A549 (cell line): ENCODE data around the gene GOLPH3. TPM values are rescaled to one million over a fixed set of nuclear protein-coding genes. Genes with fewer than 3 reads are reported as not detected.

Experiments
- ATAC-seq, 2 experiments: fragments of 200-7000 bp in 1 of 2; fragments of >200 bp in 1 of 2; cut with Nextera tagmentation in 1 of 2; cut with Tn5 transposase in 1 of 2; 3 replicates each; pipeline versions ENCODE4 v1.8.0 to v1.9.1; 2018 to 2020; ENCODE audit warnings: mild to moderate bottlenecking in 1 of 2, moderate library complexity in 1 of 2
- CTCF ChIA-PET: fragments of 300-600 bp; sonication (Branson Sonifier 250); formaldehyde crosslinking; extraction: SDS; loops from one replicate; lab custom pipeline; 2021; ENCODE audit warnings: antibody characterized with exemption, inconsistent platforms; lab: Yijun Ruan, JAX
- POLR2A ChIA-PET: fragments of 350-600 bp; formaldehyde crosslinking; extraction: SDS; loops from one replicate; lab custom pipeline; 2021; ENCODE audit warnings: antibody characterized with exemption, inconsistent platforms; lab: Yijun Ruan, JAX
- DNase-seq, 2 experiments: peaks; one replicate each; pipeline versions ENCODE4 v3.0.0 to v3.0.0-alpha.2; 2011 to 2016; ENCODE audit warnings: low read depth in 1 of 2, low spot score in 1 of 2
- FAIRE-seq: peaks from 2 replicates; lab custom pipeline; 2011; peaks lifted over from hg19 to GRCh38; lab: Jason Lieb, UNC
- H3K27ac ChIP-seq, 2 experiments: fragments of >200 bp; sonication (Bioruptor Twin); formaldehyde crosslinking; 3 replicates each; pipeline ENCODE4 v1.5.1; 2016 to 2017
- H3K4me1 ChIP-seq: fragments of >200 bp; sonication (Bioruptor Twin); formaldehyde crosslinking; 3 replicates; pipeline ENCODE4 v1.6.1; 2016
- H3K4me2 ChIP-seq: fragments of >200 bp; sonication (Bioruptor Twin); formaldehyde crosslinking; 3 replicates; pipeline ENCODE4 v1.6.1; 2016
- H3K4me3 ChIP-seq: fragments of >200 bp; sonication (Bioruptor Twin); formaldehyde crosslinking; 3 replicates; pipeline ENCODE4 v1.5.1; 2016
- H3K9me3 ChIP-seq: fragments of >200 bp; sonication (Bioruptor Twin); formaldehyde crosslinking; 3 replicates; pipeline ENCODE4 v1.6.1; 2016
- BHLHE40 ChIP-seq: IDR thresholded peaks from 2 replicates; pipeline ENCODE4 v1.6.1; 2012; ENCODE audit warnings: low read depth, low read length, inconsistent platforms
- CBX2 ChIP-seq: fragments of 200-600 bp; sonication (generic); IDR thresholded peaks from 2 replicates; pipeline ENCODE4 v1.6.1; 2016; ENCODE audit warnings: low read depth, mild to moderate bottlenecking, borderline replicate concordance
- CBX8 ChIP-seq: fragments of 200-600 bp; sonication (generic); IDR thresholded peaks from 2 replicates; pipeline ENCODE4 v1.6.1; 2016
- CEBPB ChIP-seq, 2 experiments: fragments of >200 bp in 1 of 2; sonication (Bioruptor Twin) in 1 of 2; formaldehyde crosslinking in 1 of 2; IDR thresholded peaks; 2 replicates each; pipeline ENCODE4 v1.6.1; 2012 to 2016
- EHMT2 ChIP-seq: fragments of 200-600 bp; sonication (generic); IDR thresholded peaks from 2 replicates; pipeline ENCODE4 v1.6.1; 2016; ENCODE audit warnings: antibody characterized with exemption, low read depth, mild to moderate bottlenecking, moderate library complexity
- EP300 ChIP-seq, 2 experiments: fragments of >200 bp; sonication (Bioruptor Twin); formaldehyde crosslinking; IDR thresholded peaks; 2 replicates in 1 of 2; 3 replicates in 1 of 2; pipeline ENCODE4 v1.6.1; 2016 to 2017
- ESRRA ChIP-seq: fragments of 150-350 bp; IDR thresholded peaks from 2 replicates; pipeline ENCODE4 v1.6.1; 2014; ENCODE audit warnings: mild to moderate bottlenecking, low read length, borderline replicate concordance
- FOXS1 ChIP-seq: fragments of 250-450 bp; sonication (Bioruptor Pico); IDR thresholded peaks from 2 replicates; pipeline ENCODE4 v1.5.0; 2020; ENCODE audit warnings: mild to moderate bottlenecking, moderate library complexity
- HOXB13 ChIP-seq: fragments of 250-450 bp; sonication (Bioruptor Pico); IDR thresholded peaks from 2 replicates; pipeline ENCODE4 v1.5.0; 2020; ENCODE audit warnings: low read depth, mild to moderate bottlenecking, moderate library complexity
- HOXB5 ChIP-seq: fragments of 250-450 bp; sonication (Bioruptor Pico); IDR thresholded peaks from 2 replicates; pipeline ENCODE4 v1.5.0; 2020; ENCODE audit warnings: mild to moderate bottlenecking, moderate library complexity
- JUN ChIP-seq, 2 experiments: fragments of >200 bp; sonication (Bioruptor Twin); formaldehyde crosslinking; IDR thresholded peaks; 2 replicates in 1 of 2; 3 replicates in 1 of 2; pipeline ENCODE4 v1.6.1; 2016 to 2017
- KDM1A ChIP-seq: fragments of 200-600 bp; sonication (generic); IDR thresholded peaks from 2 replicates; pipeline ENCODE4 v1.6.1; 2016; ENCODE audit warnings: low read depth, mild to moderate bottlenecking
- MYC ChIP-seq: IDR thresholded peaks from 2 replicates; pipeline ENCODE4 v1.6.1; 2012; ENCODE audit warnings: mild to moderate bottlenecking, inconsistent platforms, low read length, improper control_type of control experiment, borderline replicate concordance
- NR3C1 ChIP-seq: fragments of >200 bp; sonication (Bioruptor Twin); formaldehyde crosslinking; IDR thresholded peaks from 3 replicates; pipeline ENCODE4 v1.6.1; 2017
- PHF8 ChIP-seq: fragments of 200-600 bp; sonication (generic); IDR thresholded peaks from 2 replicates; pipeline ENCODE4 v1.6.1; 2016; ENCODE audit warnings: low read depth, mild to moderate bottlenecking, antibody characterized with exemption, moderate library complexity, borderline replicate concordance
- POLR2A ChIP-seq: IDR thresholded peaks from 2 replicates; pipeline ENCODE4 v1.6.1; 2012; ENCODE audit warnings: mild to moderate bottlenecking, low read length
- POLR2AphosphoS2 ChIP-seq: conservative IDR thresholded peaks from 2 replicates; pipeline ENCODE4 v1.6.1; 2012; ENCODE audit warnings: low read length, improper control_type of control experiment, inconsistent platforms
- RFX5 ChIP-seq: fragments of 450-650 bp; IDR thresholded peaks from 2 replicates; pipeline ENCODE4 v1.7.1; 2014; ENCODE audit warnings: antibody characterized with exemption, mild to moderate bottlenecking, moderate library complexity
- RNF2 ChIP-seq: fragments of 200-600 bp; sonication (generic); IDR thresholded peaks from 2 replicates; pipeline ENCODE4 v1.6.1; 2016; ENCODE audit warnings: low read depth, mild to moderate bottlenecking, antibody characterized with exemption, moderate library complexity, borderline replicate concordance
- SMC3 ChIP-seq: fragments of >200 bp; sonication (Bioruptor Twin); formaldehyde crosslinking; IDR thresholded peaks from 3 replicates; pipeline ENCODE4 v1.6.1; 2018; ENCODE audit warnings: inconsistent platforms
- TFCP2L1 ChIP-seq: fragments of 250-450 bp; sonication (Bioruptor Pico); IDR thresholded peaks from 2 replicates; pipeline ENCODE4 v1.5.0; 2021; ENCODE audit warnings: mild to moderate bottlenecking
- ZC3H11A ChIP-seq: fragments of 450-650 bp; IDR thresholded peaks from 2 replicates; pipeline ENCODE4 v1.6.1; 2014; ENCODE audit warnings: antibody characterized with exemption, mild to moderate bottlenecking
- WGBS: methylation state at CpG from one replicate; pipeline ENCODE4 v1.1.6; 2017; ENCODE audit errors: missing lambda C conversion rate; 5-methylcytosine and 5-hydroxymethylcytosine counted together
- polyA plus RNA-seq, 4 experiments: library from polyadenylated mRNA; depleted of rRNA in 3 of 4; stranded (reverse); fragments of >200 nt; fragmentation: RNase III in 1 of 4; extraction: RNeasy Plus Mini Kit Qiagen cat#74134 plus additional on column Dnase treatment in 1 of 4; gene quantifications; 2 replicates in 3 of 4; 3 replicates in 1 of 4; pipeline ENCODE4 v1.2.3, GENCODE V29; 2011 to 2017
- TF ChIP-seq, protein P1 (sequence below): fragments of 200-600 bp; sonication (generic); IDR thresholded peaks from 2 replicates; pipeline ENCODE4 v1.6.1; 2016; ENCODE audit warnings: antibody characterized with exemption, mild to moderate bottlenecking, moderate library complexity
- TF ChIP-seq, protein P2 (sequence below): fragments of >200 bp; sonication (Bioruptor Twin); formaldehyde crosslinking; IDR thresholded peaks from 2 replicates; pipeline ENCODE4 v1.6.1; 2016
- TF ChIP-seq, protein P3 (sequence below): fragments of 150-350 bp; IDR thresholded peaks from 2 replicates; pipeline ENCODE4 v1.6.1; 2014; ENCODE audit warnings: low read depth, mild to moderate bottlenecking, low read length

GOLPH3 gene
- polyA plus RNA-seq, 2 of the 4 experiments (the other 2 are of a cell fraction), result 57.8 to 78.7 TPM

DNA sequence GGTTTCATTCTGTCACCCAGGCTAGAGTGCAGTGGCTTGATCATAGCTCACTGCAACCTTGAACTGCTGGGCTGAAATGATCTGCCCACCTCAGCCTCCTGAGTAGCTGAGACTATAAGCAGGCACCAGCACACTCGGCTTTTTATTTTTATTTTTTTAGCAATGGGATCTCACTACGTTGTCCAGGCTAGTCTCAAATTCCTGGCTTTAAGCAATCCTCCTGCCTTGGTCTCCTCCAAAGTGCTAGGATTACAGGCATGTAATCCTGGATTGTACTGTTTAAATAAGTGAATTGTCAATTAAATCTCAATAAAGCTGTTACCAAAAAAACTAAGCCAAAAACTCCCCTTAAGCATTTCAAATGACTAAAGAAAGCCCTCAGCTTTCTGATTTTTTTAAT is 18.9 kb downstream of the GOLPH3 start:
- ATAC-seq (no peak), DNase-seq (no peak), FAIRE-seq (no peak)
- Histone ChIP-seq H3K9me3 (no peaks in the 10 kb centered on the region), H3K27ac (no peak overlapping the region), H3K4me1 (peaks cover 30% of the 10 kb centered on the region), H3K4me3 (no peak overlapping the region), H3K4me2 (no peak overlapping the region)
- ChIA-PET POLR2A (interaction anchor here (1.2 kb wide), 1 partner anchor 16 kb away, joined by 3 read pairs; no protein-coding TSS in a partner anchor), CTCF (interaction anchor here (0.6 to 1.5 kb wide), 3 partner anchors 13 to 187 kb away, joined by 3 to 5 read pairs (median 3); no protein-coding TSS in a partner anchor)
- no peak for TF ChIP-seq POLR2AphosphoS2
- TF ChIP-seq FOXS1, result no peak
- no peak for TF ChIP-seq RNF2
- TF ChIP-seq ESRRA, result no peak
- no peak for TF ChIP-seq CEBPB (IDR thresholded peaks at IDR 0.05)
- TF ChIP-seq POLR2A, result no peak
- no peak for TF ChIP-seq EHMT2
- no peak for TF ChIP-seq BHLHE40
- no peak for TF ChIP-seq CBX8
- no peak for TF ChIP-seq ZC3H11A
- no peak for TF ChIP-seq MYC
- TF ChIP-seq, protein P1, sequence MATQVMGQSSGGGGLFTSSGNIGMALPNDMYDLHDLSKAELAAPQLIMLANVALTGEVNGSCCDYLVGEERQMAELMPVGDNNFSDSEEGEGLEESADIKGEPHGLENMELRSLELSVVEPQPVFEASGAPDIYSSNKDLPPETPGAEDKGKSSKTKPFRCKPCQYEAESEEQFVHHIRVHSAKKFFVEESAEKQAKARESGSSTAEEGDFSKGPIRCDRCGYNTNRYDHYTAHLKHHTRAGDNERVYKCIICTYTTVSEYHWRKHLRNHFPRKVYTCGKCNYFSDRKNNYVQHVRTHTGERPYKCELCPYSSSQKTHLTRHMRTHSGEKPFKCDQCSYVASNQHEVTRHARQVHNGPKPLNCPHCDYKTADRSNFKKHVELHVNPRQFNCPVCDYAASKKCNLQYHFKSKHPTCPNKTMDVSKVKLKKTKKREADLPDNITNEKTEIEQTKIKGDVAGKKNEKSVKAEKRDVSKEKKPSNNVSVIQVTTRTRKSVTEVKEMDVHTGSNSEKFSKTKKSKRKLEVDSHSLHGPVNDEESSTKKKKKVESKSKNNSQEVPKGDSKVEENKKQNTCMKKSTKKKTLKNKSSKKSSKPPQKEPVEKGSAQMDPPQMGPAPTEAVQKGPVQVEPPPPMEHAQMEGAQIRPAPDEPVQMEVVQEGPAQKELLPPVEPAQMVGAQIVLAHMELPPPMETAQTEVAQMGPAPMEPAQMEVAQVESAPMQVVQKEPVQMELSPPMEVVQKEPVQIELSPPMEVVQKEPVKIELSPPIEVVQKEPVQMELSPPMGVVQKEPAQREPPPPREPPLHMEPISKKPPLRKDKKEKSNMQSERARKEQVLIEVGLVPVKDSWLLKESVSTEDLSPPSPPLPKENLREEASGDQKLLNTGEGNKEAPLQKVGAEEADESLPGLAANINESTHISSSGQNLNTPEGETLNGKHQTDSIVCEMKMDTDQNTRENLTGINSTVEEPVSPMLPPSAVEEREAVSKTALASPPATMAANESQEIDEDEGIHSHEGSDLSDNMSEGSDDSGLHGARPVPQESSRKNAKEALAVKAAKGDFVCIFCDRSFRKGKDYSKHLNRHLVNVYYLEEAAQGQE, result no peak
- no peak for TF ChIP-seq KDM1A
- TF ChIP-seq SMC3, result no peak
- no peak for TF ChIP-seq HOXB5 (CRISPR knock-in tag)
- TF ChIP-seq CBX2, result no peak
- WGBS, result 87% methylated on average over 2 of the region's 2 CpGs

DNA sequence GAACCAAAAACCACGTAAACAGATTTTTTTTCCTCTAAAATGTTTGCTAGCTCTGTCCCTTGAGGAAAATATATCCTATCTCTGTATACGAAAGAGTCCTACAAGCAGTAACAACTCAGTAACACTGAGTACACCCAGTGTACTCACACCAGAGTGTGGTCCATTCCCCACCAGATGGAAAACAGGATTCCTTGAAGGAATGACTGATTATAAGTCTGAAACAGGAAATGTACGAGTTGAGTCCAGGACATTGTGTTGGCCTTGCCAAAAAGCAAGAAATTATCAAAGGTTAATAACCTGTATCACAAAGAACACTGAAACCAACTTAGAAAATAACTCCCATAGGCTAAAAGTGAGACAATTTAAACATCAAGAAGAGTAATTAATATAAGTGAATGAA is 20.4 kb downstream of the GOLPH3 start:
- no peak for ATAC-seq
- FAIRE-seq, result no peak
- no peaks in the 10 kb centered on the region for H3K9me3 ChIP-seq
- 0 out of 6 replicates have a peak overlapping the region, but pooled peaks of 1 of the 2 experiments have one; percentile 4 for H3K27ac ChIP-seq
- peaks cover 24% of the 10 kb centered on the region for H3K4me1 ChIP-seq
- CTCF ChIA-PET, result interaction anchor here (1.2 kb wide), 1 partner anchor 13 kb away, joined by 4 read pairs; no protein-coding TSS in a partner anchor
- WGBS, result 61% methylated on average over 3 of the region's 3 CpGs
- no peak for DNase-seq
- no peak overlapping the region for H3K4me3 ChIP-seq
- TF ChIP-seq EP300 (IDR thresholded peaks at IDR 0.05), result no peak
- TF ChIP-seq, protein P2, sequence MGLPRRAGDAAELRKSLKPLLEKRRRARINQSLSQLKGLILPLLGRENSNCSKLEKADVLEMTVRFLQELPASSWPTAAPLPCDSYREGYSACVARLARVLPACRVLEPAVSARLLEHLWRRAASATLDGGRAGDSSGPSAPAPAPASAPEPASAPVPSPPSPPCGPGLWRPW, result no peak
- TF ChIP-seq CBX2, result no peak
- no peak for TF ChIP-seq POLR2AphosphoS2
- no peak for TF ChIP-seq HOXB13 (CRISPR knock-in tag)
- no peak for TF ChIP-seq RFX5
- no peak for TF ChIP-seq CEBPB (IDR thresholded peaks at IDR 0.05)
- no peak for TF ChIP-seq TFCP2L1
- no peak for TF ChIP-seq NR3C1
- TF ChIP-seq JUN (IDR thresholded peaks at IDR 0.05), result no peak
- TF ChIP-seq, all 56 proteins: peak for 0
- peak overlapping the region; percentile 33; the same call in 2 of the 3 replicates for H3K4me2 ChIP-seq
- POLR2A ChIA-PET, result no interaction called here

DNA sequence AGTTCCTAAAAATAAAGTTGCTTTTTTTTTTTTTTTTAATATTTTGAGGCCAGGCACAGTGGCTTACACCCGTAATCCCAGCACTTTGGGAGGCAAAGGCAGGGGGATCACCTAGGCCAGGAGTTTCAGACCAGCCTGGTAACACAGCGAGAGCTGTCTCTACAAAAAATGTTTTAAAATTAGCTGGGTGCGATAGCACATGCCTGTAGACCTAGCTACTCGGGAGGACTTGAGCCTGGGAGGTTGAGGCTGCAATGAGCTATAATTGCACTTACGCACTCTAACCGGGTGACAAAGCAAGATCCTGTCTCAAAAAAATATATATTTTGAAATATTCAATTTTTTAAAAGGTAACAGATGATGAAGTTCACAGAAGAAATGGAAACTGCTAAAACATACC is 22.9 kb downstream of the GOLPH3 start:
- peaks cover 32% of the 10 kb centered on the region for H3K4me1 ChIP-seq
- 94% methylated on average over 6 of the region's 6 CpGs for WGBS
- no peaks in the 10 kb centered on the region for H3K9me3 ChIP-seq
- H3K4me2 ChIP-seq, result no peak overlapping the region
- no peak for ATAC-seq
- CTCF ChIA-PET, result interaction anchor here (0.7 to 0.9 kb wide), 2 partner anchors 18 to 20 kb away, joined by 3 read pairs; no protein-coding TSS in a partner anchor
- DNase-seq, result no peak
- no peak overlapping the region for H3K4me3 ChIP-seq
- TF ChIP-seq RNF2 (no peak), ESRRA (no peak), EP300 (IDR thresholded peaks at IDR 0.05) (no peak), PHF8 (no peak), CEBPB (IDR thresholded peaks at IDR 0.05) (no peak)
- TF ChIP-seq, protein P3, sequence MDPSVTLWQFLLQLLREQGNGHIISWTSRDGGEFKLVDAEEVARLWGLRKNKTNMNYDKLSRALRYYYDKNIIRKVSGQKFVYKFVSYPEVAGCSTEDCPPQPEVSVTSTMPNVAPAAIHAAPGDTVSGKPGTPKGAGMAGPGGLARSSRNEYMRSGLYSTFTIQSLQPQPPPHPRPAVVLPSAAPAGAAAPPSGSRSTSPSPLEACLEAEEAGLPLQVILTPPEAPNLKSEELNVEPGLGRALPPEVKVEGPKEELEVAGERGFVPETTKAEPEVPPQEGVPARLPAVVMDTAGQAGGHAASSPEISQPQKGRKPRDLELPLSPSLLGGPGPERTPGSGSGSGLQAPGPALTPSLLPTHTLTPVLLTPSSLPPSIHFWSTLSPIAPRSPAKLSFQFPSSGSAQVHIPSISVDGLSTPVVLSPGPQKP, result no peak
- TF ChIP-seq, all 56 proteins: peak for 0
- no peak for FAIRE-seq
- 0 out of 6 replicates have a peak overlapping the region, but pooled peaks of 1 of the 2 experiments have one; percentile 35 for H3K27ac ChIP-seq
- POLR2A ChIA-PET, result no interaction called here
